Activated T-helper 2 cell treated with anti-CD3 and anti-CD28 coated beads, Interferon-gamma antibody, Interleukin-2, Interleukin-4, amounts not matched to agents 10 μg/mL and 5 μg/mL and 100 μg/mL, durations not matched to agents 14 hours and 24 hours and 36 hours (primary cell): ENCODE data around the gene PRKAB1. TPM values are rescaled to one million over a fixed set of nuclear protein-coding genes. Genes with fewer than 3 reads are reported as not detected.

Source experiments
- DNase-seq: peaks from one replicate; pipeline ENCODE4 v3.0.0; 2021; ENCODE audit warnings: low spot score
- H3K27ac Mint-ChIP-seq: one replicate; pipeline ENCODE4 v1.8.0; 2021; ENCODE audit warnings: mixed read lengths
- H3K27me3 Mint-ChIP-seq: one replicate; pipeline ENCODE4 v1.8.0; 2021; ENCODE audit warnings: low read depth, mixed read lengths
- H3K36me3 Mint-ChIP-seq: one replicate; pipeline ENCODE4 v1.8.0; 2021; ENCODE audit warnings: low read depth, mixed read lengths
- H3K4me1 Mint-ChIP-seq: one replicate; pipeline ENCODE4 v1.8.0; 2021; ENCODE audit warnings: low read depth, mixed read lengths
- H3K4me3 Mint-ChIP-seq: one replicate; pipeline ENCODE4 v1.8.0; 2021; ENCODE audit warnings: low read depth, mild to moderate bottlenecking, moderate library complexity, mixed read lengths
- H3K9me3 Mint-ChIP-seq: one replicate; pipeline ENCODE4 v1.8.0; 2021; ENCODE audit warnings: mixed read lengths
- intact Hi-C: fragments of 100-400 bp; cut with micrococcal nuclease; formaldehyde crosslinking; loops from one replicate; pipeline ENCODE4 v1.15.1; 2023
- total RNA-seq: library from RNA; stranded (reverse); gene quantifications from 2 replicates; pipeline ENCODE4 v1.2.3, GENCODE V29; 2022

PRKAB1 gene
- total RNA-seq, 1 donor from 2014 or later, result 28.2 TPM

DNA sequence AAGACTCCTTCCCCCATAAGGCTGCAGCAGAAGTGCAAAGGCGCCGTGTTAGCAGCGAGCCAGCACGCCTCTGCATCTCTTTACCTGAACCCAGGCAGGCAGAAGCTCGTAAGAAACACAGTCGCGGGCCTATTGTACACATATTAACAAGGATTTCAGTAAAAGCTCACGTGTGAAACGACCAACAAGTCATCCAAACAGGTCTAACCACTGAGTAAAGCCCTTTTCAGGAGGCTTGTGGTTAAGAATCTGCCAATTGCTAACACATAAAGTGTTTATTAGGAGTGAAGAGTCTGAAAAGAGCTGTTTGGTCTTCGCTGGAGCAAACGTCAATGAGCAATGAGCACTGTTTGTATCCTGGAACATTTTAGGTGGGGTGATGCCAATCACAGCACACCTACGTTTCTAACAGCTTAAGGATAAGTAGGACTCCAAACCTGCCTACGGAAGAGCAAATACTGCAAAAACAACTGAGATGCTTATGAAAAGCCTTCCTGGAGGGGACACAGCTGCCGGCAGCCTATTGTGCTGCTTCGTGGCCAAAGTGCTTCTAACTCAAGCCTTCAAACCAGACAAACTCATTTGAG is 43.1 kb downstream of the PRKAB1 start:
- intact Hi-C loops, result no loop called here
- no peak overlapping the region for H3K4me3 Mint-ChIP-seq
- no peak overlapping the region for H3K27ac Mint-ChIP-seq
- H3K4me1 Mint-ChIP-seq, result peaks cover 5% of the 10 kb centered on the region
- H3K27me3 Mint-ChIP-seq, result no peaks in the 10 kb centered on the region
- DNase-seq, result no peak
- H3K9me3 Mint-ChIP-seq, result no peaks in the 10 kb centered on the region
- peaks cover 88% of the 10 kb centered on the region for H3K36me3 Mint-ChIP-seq

DNA sequence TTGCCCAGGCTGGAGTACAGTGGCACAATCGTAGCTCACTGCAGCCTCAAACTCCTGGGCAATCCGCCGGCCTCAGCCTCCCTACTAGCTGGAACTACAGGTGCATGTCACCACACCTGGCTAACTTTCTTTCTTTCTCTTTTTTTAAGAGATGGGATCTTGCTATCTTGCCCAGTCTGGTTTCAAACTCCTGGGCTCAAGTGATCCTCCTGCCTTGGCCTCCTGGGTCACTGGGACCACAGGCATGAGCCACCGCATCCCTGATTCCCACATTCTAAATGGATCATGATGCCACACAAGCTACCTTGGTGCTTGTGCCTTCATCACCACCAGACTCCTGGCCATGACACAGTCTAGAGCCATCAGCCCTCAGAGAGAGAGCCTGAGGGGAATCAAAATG is 43.8 kb downstream of the PRKAB1 start:
- H3K4me3 Mint-ChIP-seq, result no peak overlapping the region
- intact Hi-C loops, result no loop called here
- no peak overlapping the region for H3K27ac Mint-ChIP-seq
- no peaks in the 10 kb centered on the region for H3K9me3 Mint-ChIP-seq
- peaks cover 9% of the 10 kb centered on the region for H3K4me1 Mint-ChIP-seq
- no peaks in the 10 kb centered on the region for H3K27me3 Mint-ChIP-seq
- no peak for DNase-seq
- H3K36me3 Mint-ChIP-seq, result peaks cover 88% of the 10 kb centered on the region

DNA sequence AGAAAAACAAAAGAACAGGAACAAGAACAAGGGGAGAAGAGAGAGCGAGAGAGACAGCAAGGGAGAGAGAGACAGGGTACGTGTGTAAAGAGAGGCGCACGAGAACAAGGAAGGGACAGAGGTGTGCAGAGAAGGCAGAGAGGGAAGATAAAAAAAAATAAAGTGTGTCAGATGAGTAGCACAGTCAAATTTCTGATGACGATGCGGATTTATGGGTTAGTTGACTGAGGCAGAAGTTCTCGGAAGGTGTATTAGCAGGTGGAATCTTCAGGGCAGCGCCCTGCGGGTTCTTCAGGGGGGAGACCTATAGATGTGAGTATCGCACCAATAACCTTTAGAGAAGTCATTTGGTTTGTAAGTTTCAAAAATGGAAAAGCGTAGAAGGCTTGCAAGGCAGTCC is 44.8 kb downstream of the PRKAB1 start:
- Mint-ChIP-seq H3K4me3 (no peak overlapping the region), H3K27ac (peak overlapping the region; percentile 7), H3K27me3 (no peaks in the 10 kb centered on the region), H3K4me1 (peaks cover 10% of the 10 kb centered on the region), H3K9me3 (no peaks in the 10 kb centered on the region), H3K36me3 (peaks cover 85% of the 10 kb centered on the region)
- intact Hi-C loops, result no loop called here
- no peak for DNase-seq

DNA sequence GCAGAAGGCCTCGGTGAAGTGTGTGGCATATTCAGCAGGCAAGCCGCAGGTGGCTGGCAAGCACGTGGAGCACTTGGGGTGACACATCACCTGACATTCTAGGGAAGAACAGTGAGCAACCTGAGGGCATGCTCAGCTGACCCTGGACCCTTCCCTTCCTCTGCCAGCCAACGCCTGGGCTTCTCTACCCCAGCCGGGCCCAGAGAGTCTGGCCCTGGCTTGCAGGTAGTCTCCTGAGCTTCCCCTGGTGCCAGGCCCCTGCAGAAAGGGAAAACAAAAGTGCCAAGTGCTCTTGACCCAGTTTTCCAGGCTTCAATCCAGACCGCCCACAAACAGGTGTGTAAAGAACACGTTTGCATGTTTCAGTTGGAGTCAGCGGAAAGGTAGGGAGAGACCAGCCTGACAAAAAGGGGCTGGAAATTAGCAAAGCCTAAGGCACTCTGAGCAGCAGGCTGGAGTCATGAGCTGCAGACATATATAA is 45.7 kb downstream of the PRKAB1 start:
- Mint-ChIP-seq H3K36me3 (peaks cover 87% of the 10 kb centered on the region), H3K9me3 (no peaks in the 10 kb centered on the region), H3K27me3 (no peaks in the 10 kb centered on the region), H3K4me3 (no peak overlapping the region), H3K27ac (no peak overlapping the region), H3K4me1 (peaks cover 10% of the 10 kb centered on the region)
- no peak for DNase-seq
- intact Hi-C loops, result no loop called here

DNA sequence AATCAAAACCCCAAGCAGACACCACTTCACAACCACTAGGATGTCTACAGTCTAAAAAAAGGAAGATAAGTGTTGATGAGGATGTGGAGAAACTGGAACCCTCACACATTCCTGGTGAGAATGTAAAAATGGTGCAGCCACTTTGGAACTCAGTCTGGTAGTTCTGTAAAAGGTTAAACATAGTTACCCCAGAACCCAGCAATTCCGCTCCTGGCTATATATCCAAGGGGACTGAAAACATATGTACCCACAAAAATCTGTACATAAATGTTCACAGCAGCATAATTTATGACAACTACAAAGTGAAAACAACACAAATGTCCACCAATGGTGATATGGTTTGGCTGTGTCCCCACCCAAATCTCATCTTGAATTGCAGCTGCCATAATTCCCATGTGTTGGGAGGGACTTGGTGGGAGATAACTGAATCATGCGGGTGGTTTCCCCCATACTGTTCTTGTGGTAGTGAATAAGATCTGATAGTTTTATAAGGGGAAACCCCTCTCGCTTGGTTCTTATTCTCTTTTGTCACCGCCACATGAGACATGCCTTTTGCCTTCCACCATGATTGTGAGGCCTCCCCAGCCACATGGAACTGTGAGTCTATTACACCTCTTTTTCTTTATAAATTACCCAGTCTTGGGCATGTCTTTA is 46.8 kb downstream of the PRKAB1 start:
- peaks cover 85% of the 10 kb centered on the region for H3K36me3 Mint-ChIP-seq

DNA sequence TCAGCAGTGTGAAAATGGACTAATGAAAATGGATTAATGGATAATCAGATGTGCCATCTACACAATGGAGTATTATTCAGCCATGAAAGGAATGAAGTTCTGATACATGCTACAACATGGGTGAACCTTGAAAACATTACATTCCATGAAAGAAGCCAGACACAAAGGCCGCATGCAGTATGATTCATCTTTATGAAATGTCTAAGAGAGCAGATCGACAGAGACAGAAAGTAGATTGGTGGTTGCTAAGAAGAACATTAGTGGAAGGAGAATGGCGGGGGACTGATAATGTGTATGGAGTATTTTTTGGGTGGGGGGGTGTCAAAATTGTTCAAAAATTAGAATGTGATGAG is 47.3 kb downstream of the PRKAB1 start:
- Mint-ChIP-seq H3K36me3 (peaks cover 83% of the 10 kb centered on the region), H3K4me3 (no peak overlapping the region), H3K27ac (no peak overlapping the region), H3K9me3 (no peaks in the 10 kb centered on the region), H3K27me3 (no peaks in the 10 kb centered on the region), H3K4me1 (peaks cover 10% of the 10 kb centered on the region)
- no peak for DNase-seq
- intact Hi-C loops, result no loop called here

More for the DNA sequence above, 46.8 kb downstream of the PRKAB1 start:
- DNase-seq, result no peak
- H3K27ac Mint-ChIP-seq, result no peak overlapping the region
- no peaks in the 10 kb centered on the region for H3K9me3 Mint-ChIP-seq
- intact Hi-C loops, result no loop called here
- H3K27me3 Mint-ChIP-seq, result no peaks in the 10 kb centered on the region
- H3K4me3 Mint-ChIP-seq, result no peak overlapping the region
- peaks cover 10% of the 10 kb centered on the region for H3K4me1 Mint-ChIP-seq

DNA sequence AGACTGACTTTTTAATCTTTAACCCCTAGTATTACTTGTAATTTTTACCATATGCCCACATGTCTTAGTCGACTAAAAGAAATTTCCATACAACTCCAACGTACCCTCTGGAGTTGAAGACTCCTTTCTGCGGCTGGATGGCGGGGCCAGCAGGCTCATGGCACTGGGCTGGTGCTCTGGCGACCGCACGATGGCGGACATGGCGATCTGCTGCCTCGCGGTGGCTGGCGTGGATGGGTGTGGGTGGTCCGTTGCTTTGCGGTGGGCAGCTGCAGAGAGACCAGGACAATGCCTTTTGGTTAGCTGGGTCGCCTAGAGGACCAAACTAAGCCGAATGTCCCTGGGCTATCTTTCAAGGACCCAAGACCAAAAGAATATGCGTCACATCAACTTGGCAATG is 50.2 kb downstream of the PRKAB1 start:
- intact Hi-C loops, result no loop called here
- Mint-ChIP-seq H3K4me3 (no peak overlapping the region), H3K36me3 (peaks cover 71% of the 10 kb centered on the region), H3K9me3 (no peaks in the 10 kb centered on the region), H3K27ac (no peak overlapping the region), H3K4me1 (peaks cover 10% of the 10 kb centered on the region), H3K27me3 (no peaks in the 10 kb centered on the region)
- DNase-seq, result no peak

DNA sequence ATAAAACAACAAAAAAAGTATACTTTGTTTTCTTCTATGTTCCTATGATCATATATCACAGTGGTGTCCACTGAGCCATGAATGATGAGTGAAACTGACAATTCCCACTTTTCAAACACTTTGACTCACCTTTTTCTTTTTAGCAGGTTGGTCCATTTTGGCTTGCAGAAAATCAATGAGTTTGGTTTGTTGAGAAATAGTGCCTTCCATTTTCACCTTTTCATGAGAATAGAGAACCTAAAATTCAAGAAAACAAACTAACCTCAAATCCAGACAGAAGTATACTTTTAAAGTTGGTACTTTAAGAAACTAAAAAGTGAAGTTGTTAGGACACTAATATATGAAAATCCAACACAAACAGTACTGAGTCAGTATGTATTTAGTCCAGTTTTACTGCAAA is 52.4 kb downstream of the PRKAB1 start:
- Mint-ChIP-seq H3K4me3 (no peak overlapping the region), H3K27ac (no peak overlapping the region), H3K4me1 (peaks cover 6% of the 10 kb centered on the region), H3K27me3 (no peaks in the 10 kb centered on the region), H3K36me3 (peaks cover 51% of the 10 kb centered on the region), H3K9me3 (no peaks in the 10 kb centered on the region)
- DNase-seq, result no peak
- intact Hi-C loops, result no loop called here

DNA sequence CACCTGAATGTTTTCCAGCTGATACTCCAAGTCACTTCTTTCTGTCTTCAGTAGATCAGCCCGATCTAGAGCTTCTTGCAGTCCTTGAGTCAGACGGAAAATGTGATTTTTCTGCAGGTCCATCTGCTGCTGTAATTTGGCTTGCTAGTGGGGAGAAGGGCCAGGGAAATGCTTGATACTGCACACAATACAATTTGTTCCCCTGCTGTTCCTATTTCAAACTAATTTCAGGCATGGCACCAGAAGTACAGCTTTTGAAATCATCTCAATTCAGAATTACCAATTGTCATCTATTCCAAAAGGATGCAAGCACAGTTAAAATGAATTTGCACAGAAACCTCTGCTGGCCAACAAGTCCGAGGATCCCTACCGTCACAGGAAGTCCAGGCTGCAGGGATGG is 53.4 kb downstream of the PRKAB1 start:
- H3K27me3 Mint-ChIP-seq, result no peaks in the 10 kb centered on the region
- H3K27ac Mint-ChIP-seq, result no peak overlapping the region
- no peak overlapping the region for H3K4me3 Mint-ChIP-seq
- no peak for DNase-seq
- H3K36me3 Mint-ChIP-seq, result peaks cover 44% of the 10 kb centered on the region
- no peaks in the 10 kb centered on the region for H3K9me3 Mint-ChIP-seq
- peaks cover 4% of the 10 kb centered on the region for H3K4me1 Mint-ChIP-seq
- intact Hi-C loops, result no loop called here

DNA sequence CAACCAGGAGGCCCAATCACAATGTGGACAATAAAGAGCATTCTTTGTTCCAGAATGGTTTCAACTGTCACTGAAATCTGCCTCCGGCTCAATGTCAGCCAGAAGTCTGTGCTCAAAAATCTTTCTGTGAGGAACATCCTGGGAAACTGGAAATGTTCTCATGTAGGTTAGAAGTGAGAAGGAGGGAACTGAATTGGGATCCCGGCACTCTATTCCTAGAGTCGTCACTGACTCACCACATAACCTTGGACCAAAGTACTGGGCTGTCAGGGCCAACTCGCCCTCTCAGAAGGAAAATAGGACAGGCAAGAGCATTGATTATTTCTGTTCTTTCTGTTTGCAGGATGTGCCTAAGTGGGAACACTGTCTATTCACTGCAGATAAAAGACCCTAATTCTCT is 57.6 kb downstream of the PRKAB1 start:
- no peak overlapping the region for H3K4me3 Mint-ChIP-seq
- no peaks in the 10 kb centered on the region for H3K9me3 Mint-ChIP-seq
- H3K4me1 Mint-ChIP-seq, result no peaks in the 10 kb centered on the region
- H3K27ac Mint-ChIP-seq, result no peak overlapping the region
- no peaks in the 10 kb centered on the region for H3K27me3 Mint-ChIP-seq
- no peak for DNase-seq
- intact Hi-C loops, result no loop called here
- H3K36me3 Mint-ChIP-seq, result peaks cover 33% of the 10 kb centered on the region

DNA sequence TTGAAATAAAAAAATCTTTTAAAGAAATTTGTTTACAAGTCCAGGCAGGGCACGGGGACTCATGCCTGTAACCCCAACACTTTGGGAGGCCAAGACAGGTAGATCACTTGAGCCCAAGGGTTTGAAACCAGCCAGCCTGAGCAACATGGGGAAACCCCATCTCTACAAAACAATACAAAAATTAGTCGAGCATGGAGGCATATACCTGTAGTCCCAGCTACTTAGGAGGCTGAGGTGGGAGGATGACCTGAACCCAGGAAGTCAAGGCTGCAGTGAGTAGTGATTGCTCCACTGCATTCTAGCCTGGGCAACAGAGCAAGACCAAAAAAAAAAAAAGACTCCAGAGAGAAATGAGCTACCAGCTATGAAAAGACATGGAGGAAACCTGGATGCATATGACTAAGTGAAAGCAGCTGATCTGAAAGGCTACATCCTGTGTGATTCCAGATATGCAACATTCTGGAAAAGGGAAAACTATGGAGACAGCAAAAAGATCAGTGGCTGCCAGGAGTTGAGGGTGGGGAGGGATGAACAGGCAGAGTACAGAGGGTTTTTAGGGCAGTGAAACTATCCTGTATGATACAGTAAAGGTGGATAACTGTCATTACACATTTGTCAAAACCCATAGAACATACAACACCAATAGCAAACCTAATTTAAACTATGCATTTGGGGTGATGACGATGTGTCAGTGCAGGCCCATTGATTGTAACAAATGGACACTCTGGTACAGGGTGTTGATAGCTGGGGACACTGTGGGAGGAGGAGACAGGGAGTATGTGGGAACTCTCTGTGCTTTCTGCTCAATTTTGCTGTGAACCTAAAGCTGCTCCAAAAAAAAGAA is 59.9 kb downstream of the PRKAB1 start:
- intact Hi-C loops, result no loop called here
- no peak for DNase-seq
- H3K27ac Mint-ChIP-seq, result no peak overlapping the region

DNA sequence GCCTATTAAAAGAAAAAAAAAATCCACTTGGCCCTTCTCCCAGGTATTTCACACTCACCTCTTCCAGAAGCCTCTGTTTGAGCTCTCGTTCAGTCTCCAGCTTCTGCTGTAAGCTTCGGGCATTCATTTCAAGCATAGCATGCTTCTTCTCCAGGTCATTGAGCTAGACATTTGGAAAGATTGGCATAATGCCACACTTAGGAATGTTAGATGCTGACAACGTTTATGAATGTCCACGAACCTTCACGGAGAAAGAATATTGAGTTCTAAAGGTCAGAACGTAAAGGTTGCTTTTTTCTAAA is 60.5 kb downstream of the PRKAB1 start:
- Mint-ChIP-seq H3K36me3 (peaks cover 36% of the 10 kb centered on the region), H3K27me3 (no peaks in the 10 kb centered on the region), H3K9me3 (no peaks in the 10 kb centered on the region), H3K4me3 (no peak overlapping the region), H3K4me1 (peaks cover 5% of the 10 kb centered on the region), H3K27ac (no peak overlapping the region)
- no peak for DNase-seq
- intact Hi-C loops, result no loop called here

More for the DNA sequence above, 59.9 kb downstream of the PRKAB1 start:
- Mint-ChIP-seq H3K27me3 (no peaks in the 10 kb centered on the region), H3K9me3 (no peaks in the 10 kb centered on the region), H3K36me3 (peaks cover 33% of the 10 kb centered on the region), H3K4me1 (peaks cover 3% of the 10 kb centered on the region), H3K4me3 (no peak overlapping the region)

DNA sequence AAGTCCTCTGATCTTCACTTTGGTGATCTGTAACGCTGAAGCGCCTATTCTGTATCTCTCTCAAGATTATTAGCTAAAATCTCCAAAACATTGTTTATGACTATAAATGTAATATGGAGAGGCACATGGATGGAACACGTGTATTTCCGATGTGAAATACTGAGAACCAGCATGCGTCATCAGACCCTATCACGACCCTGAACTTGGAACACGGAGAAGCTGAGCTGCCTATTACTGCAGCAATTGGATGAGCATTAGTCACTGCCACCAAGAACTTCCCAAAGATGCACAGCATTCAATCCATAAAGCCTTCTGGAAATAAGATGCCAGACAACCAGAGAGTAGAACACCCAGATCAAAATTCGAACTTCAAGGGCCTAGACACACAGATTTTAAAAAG is 61.9 kb downstream of the PRKAB1 start:
- Mint-ChIP-seq H3K27me3 (no peaks in the 10 kb centered on the region), H3K4me1 (peaks cover 5% of the 10 kb centered on the region), H3K27ac (no peak overlapping the region), H3K4me3 (no peak overlapping the region), H3K36me3 (peaks cover 47% of the 10 kb centered on the region), H3K9me3 (no peaks in the 10 kb centered on the region)
- DNase-seq, result no peak
- intact Hi-C loops, result no loop called here
